ENCODE results near the gene OR2M2.

Gene OR2M2, protein sequence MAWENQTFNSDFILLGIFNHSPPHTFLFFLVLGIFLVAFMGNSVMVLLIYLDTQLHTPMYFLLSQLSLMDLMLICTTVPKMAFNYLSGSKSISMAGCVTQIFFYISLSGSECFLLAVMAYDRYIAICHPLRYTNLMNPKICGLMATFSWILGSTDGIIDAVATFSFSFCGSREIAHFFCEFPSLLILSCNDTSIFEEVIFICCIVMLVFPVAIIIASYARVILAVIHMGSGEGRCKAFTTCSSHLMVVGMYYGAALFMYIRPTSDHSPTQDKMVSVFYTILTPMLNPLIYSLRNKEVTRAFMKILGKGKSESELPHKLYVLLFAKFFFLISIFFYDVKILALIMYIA

DNA sequence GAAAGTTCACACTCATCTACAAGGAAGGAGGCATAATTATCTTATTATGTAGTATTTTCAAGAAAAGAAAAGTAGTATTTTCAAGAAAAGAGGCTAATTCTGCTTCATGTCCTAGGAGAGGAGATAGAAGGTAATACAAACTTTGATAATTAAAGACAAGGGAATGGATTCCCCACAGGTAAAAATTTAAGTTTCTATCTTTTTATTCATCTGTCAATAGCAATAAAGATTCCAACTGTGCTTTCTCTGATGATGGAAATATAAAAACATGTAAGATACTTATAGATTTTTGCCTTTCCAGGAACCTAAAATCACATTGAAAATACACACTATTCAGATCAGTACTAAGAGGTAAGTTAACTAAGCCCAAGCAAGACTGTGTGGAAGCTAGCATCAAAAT is at the start of gene OR2M2:
OR2M2 (plus strand) TSS at position 301 of the 400 bp plus-strand sequence. CDS start 5,165 bp downstream, outside the sequence.
- H3K4me3 ChIP-seq (ENCODE audit: low read depth, low read length) = no peak within 1 kb of the TSS
- no peak for DNase-seq (ENCODE audit: low read depth)
- TF ChIP-seq, protein P1, sequence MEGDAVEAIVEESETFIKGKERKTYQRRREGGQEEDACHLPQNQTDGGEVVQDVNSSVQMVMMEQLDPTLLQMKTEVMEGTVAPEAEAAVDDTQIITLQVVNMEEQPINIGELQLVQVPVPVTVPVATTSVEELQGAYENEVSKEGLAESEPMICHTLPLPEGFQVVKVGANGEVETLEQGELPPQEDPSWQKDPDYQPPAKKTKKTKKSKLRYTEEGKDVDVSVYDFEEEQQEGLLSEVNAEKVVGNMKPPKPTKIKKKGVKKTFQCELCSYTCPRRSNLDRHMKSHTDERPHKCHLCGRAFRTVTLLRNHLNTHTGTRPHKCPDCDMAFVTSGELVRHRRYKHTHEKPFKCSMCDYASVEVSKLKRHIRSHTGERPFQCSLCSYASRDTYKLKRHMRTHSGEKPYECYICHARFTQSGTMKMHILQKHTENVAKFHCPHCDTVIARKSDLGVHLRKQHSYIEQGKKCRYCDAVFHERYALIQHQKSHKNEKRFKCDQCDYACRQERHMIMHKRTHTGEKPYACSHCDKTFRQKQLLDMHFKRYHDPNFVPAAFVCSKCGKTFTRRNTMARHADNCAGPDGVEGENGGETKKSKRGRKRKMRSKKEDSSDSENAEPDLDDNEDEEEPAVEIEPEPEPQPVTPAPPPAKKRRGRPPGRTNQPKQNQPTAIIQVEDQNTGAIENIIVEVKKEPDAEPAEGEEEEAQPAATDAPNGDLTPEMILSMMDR (IDR thresholded peaks at IDR 0.05; ENCODE audit: insufficient read depth, low read depth, low read length, missing control alignments) = no peak

DNA sequence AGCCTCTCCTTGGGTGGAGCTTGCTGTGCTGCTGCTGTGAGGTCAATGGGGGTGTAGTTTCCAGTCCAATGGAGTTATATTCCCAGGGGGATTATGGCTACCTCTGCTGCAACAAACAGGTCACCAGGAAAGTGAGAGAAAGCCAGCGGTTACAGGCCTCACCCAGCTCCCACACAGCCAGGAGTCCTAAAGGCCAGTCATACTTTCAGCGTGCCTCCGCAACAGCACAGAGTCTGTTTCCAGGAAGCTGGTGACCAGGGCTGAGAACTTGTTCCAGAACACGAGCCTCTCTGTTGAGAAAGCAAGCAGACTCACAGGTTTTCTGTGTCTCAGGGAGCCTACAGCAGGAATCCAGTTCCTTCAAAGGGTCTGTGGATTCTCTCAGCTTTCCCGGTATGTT is 47.0 kb upstream of the OR2M2 start:
- TF ChIP-seq, protein P1 (IDR thresholded peaks at IDR 0.05; ENCODE audit: insufficient read depth, low read depth, low read length, missing control alignments) = no peak
- no peak overlapping the region for H3K4me3 ChIP-seq (ENCODE audit: low read depth, low read length)
- no peak for DNase-seq (ENCODE audit: low read depth)

DNA sequence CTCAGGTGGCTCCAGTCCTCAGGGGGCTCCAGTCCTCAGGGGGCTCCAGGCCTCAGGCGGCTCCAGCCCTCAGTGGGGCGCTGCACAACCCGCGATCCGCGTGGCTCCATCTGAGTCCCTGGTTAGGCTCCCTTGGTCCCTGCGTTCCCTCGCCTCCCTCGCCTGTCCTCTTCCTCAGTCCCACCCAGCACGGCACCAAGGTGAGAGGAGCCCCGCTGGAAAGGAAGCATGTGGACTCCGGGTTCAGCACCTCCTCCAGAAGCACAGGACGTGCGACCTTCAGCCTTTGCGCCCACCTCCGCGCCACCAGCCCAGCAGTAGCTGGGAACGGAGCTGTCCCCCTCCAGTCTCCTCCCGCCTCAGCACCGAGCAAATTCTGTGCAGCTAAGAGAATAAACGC is 37.8 kb upstream of the OR2M2 start:
- DNase-seq (ENCODE audit: low read depth) = no peak
- H3K4me3 ChIP-seq (ENCODE audit: low read depth, low read length) = no peak overlapping the region
- TF ChIP-seq, protein P1 (IDR thresholded peaks at IDR 0.05; ENCODE audit: insufficient read depth, low read depth, low read length, missing control alignments) = no peak

DNA sequence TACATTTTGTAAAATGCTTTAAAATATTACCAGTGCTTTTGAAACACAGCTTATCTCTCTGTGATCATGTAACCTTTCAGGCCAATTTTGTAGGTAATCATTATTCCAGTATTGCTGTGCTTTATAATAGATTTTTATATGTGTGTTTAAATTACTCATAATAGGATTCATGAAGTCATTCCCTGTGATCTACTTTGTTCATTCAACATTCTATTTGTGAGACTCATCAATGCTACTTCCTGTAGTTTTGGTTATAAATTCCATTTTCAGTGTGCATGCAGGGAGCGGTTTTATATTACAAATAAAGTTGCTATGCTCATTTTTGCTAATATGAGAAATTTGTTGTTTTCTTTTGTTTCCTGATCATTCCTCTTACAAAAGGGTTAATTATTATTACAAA is 33.8 kb upstream of the OR2M2 start:
- TF ChIP-seq, protein P1 (IDR thresholded peaks at IDR 0.05; ENCODE audit: insufficient read depth, low read depth, low read length, missing control alignments) = no peak
- no peak for DNase-seq (ENCODE audit: low read depth)
- no peak overlapping the region for H3K4me3 ChIP-seq (ENCODE audit: low read depth, low read length)

DNA sequence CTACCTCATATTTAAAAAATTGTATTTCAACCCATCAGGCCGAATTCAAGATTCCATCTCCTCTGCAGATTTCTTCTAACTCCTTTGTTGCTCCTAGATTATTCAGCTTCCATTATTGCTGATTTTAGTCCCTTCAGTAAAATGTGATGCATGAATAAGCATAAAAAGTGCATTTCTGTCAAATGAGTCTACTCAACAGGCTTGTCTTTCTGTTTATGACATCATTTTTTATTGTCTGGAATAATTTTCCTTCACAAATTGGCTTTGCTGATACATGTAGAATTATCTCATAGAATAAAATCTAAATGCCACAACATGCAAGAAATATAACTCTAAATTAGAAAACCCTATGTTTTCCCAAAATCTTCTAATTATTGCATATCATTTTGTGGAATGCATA is 31.3 kb upstream of the OR2M2 start:
- TF ChIP-seq, protein P1 (IDR thresholded peaks at IDR 0.05; ENCODE audit: insufficient read depth, low read depth, low read length, missing control alignments) = no peak
- no peak overlapping the region for H3K4me3 ChIP-seq (ENCODE audit: low read depth, low read length)
- no peak for DNase-seq (ENCODE audit: low read depth)

DNA sequence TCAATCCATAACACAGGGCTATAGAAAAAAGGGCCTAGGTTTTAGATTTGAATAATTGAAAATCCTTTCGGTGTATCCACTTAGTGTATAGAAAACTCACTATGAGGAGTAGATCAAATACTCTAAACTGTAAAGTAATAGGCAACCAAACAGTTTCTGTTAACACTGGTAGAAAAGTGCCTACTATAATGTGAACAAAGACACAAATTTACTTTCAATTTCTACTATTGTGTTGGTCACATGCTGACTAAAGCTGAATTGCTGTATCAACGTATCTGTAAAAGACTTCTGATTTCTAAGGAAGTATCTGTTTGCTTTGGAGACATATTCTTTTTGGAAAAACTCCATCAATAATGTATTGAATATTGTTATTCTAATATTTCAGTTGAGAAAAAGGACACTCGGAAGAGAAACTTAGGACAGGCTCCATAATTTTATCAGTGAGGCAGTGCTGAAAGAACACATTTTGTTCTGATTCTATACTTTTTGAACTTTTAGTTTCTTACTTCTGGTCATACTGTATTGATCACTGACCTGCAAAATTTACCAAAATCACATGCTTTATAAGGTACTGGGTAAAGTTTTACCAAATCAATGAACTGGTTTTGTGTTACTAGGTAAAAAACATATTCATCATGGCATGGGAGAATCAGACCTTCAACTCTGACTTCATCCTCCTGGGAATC is 30.0 kb upstream of the OR2M2 start, which contains the start of gene OR2M5:
OR2M5 (plus strand) TSS at position 636 of the 686 bp plus-strand sequence; CDS start at position 636, 0 bp downstream.
- DNase-seq (ENCODE audit: low read depth) = no peak
- H3K4me3 ChIP-seq (ENCODE audit: low read depth, low read length) = no peak within 1 kb of the TSS
- TF ChIP-seq, protein P1 (IDR thresholded peaks at IDR 0.05; ENCODE audit: insufficient read depth, low read depth, low read length, missing control alignments) = no peak

All from GM12865 (cell line).